Measurements from ENCODE around the gene TXLNG. TPM values are rescaled to one million over a fixed set of nuclear protein-coding genes. Genes with fewer than 3 reads are reported as not detected.

The TXLNG gene
- total and polyA plus RNA-seq, 2 of the 4 experiments (the other 2 are of a cell fraction), result 7.0 to 9.7 TPM

DNA sequence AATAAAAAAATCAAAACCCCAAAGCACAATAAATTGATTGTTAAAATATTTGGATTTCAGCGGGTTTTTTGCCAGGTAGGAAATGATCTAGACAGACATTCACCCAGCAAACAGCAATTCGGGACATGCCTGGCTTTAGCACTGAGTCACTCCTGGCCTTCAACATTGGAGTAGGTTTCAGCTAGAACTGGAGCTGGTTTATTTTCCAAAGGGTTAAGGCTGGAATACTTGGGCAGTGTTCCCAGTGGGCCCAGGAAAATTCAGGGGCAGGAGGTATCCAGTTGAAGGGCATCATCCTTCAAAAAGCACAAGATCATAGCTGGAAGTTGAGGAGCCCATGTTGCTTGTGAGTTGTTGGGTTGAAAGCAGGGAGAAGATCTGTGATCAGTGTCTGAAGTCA is 41.0 kb downstream of the TXLNG start:
- in situ Hi-C loops (cut with MboI; ENCODE audit: low sequenced_read_pairs), result loop anchor here (10.0 to 25.0 kb wide), 2 partner anchors 228 to 860 kb away; no protein-coding TSS in a partner anchor

More for the DNA sequence above, 41.0 kb downstream of the TXLNG start:
- Histone ChIP-seq H3K4me1 (ENCODE audit: control insufficient read depth, insufficient read depth, low read length) (peaks cover 15% of the 10 kb centered on the region), H3K4me3 (ENCODE audit: insufficient read depth, low read depth, low read length) (no peak overlapping the region), H2BK15ac (ENCODE audit: low read depth, low read length) (no peak overlapping the region), H3K4me2 (ENCODE audit: low read depth, low read length) (no peak overlapping the region), H3K27me3 (ENCODE audit: control insufficient read depth, insufficient read depth, low read length) (no peaks in the 10 kb centered on the region; the same call in 1 of the 2 replicates), H3K9me3 (ENCODE audit: control insufficient read depth, insufficient read depth, low read length) (no peaks in the 10 kb centered on the region), H4K8ac (ENCODE audit: low read depth in 2 of 2, low read length in 2 of 2) (no peak overlapping the region), H2AK5ac (ENCODE audit: low read depth, low read length) (no peak overlapping the region), H3K36me3 (ENCODE audit: control insufficient read depth, insufficient read depth, low read length) (peaks cover 7% of the 10 kb centered on the region), H2BK5ac (ENCODE audit: low read depth, low read length, poor library complexity, severe bottlenecking) (no peak overlapping the region), H3K18ac (ENCODE audit: low read depth, low read length) (no peak overlapping the region), H3K14ac (replicated peaks; ENCODE audit: low read depth, low read length) (no peak overlapping the region), H4K91ac (ENCODE audit: insufficient read depth, low read depth, low read length) (no peak overlapping the region), H2BK20ac (ENCODE audit: low read depth, low read length) (no peak overlapping the region), H3K27ac (ENCODE audit: insufficient read depth, low read length) (peak overlapping the region; percentile 54; the same call in 1 of the 2 replicates), H3K79me1 (ENCODE audit: low read depth in 1 of 2, low read length in 2 of 2) (peaks cover 0 to 7% of the 10 kb centered on the region in 2 experiments; a peak in 2 of 4 replicates), H3K9me1 (ENCODE audit: insufficient read depth, low read length) (peaks cover 6% of the 10 kb centered on the region; the same call in 1 of the 2 replicates), H3K4ac (ENCODE audit: low read depth, low read length) (peak overlapping the region; percentile 5; the same call in 1 of the 2 replicates), H4K5ac (ENCODE audit: low read depth, low read length) (no peak overlapping the region), H2AFZ (replicated peaks; ENCODE audit: low read length, poor library complexity) (no peak overlapping the region), H2AK9ac (replicated peaks; ENCODE audit: low read depth, low read length, poor library complexity) (no peak overlapping the region), H4K20me1 (ENCODE audit: insufficient read depth, low read length) (peaks cover 4% of the 10 kb centered on the region; the same call in 1 of the 2 replicates), H3K23ac (ENCODE audit: low read depth, low read length) (no peak overlapping the region), H3K56ac (ENCODE audit: extremely low read depth, insufficient read depth, low read length) (no peak overlapping the region), H3K9ac (ENCODE audit: low read depth, low read length) (no peak overlapping the region), H2BK120ac (ENCODE audit: low read depth, low read length) (peak overlapping the region; percentile 16; the same call in 1 of the 2 replicates)
- ATAC-seq (ENCODE audit: low read depth), result peak; percentile 49; the same call in 1 of the 2 replicates
- intact Hi-C loops (cut with micrococcal nuclease), result loop anchor here (5.0 kb wide), 3 partner anchors 40 to 760 kb away; no protein-coding TSS in a partner anchor
- POLR2A ChIA-PET (ENCODE audit: unreplicated experiment), result no interaction called here
- CTCF ChIA-PET, result interaction anchor here (1.0 to 3.4 kb wide), 3 partner anchors 56 to 219 kb away, joined by 3 to 14 read pairs (median 11); no protein-coding TSS in a partner anchor
- BruUV-seq (replicated peaks), result no TSS peak
- DNase-seq, result peak; percentile 65
- dilution Hi-C loops (cut with HindIII; ENCODE audit: low sequenced_read_pairs, unreplicated experiment), result no loop called here
- no CpG with 5 or more reads among the region's 2 CpGs for WGBS, 2 experiments (ENCODE audit: extremely low coverage in 2 of 2, insufficient read length in 1 of 2)
- TF ChIP-seq RAD21 (IDR thresholded peaks at IDR 0.05; ENCODE audit: low read length), result no peak
- TF ChIP-seq CEBPB (IDR thresholded peaks at IDR 0.05; ENCODE audit: low read depth, low read length), result no peak

All from IMR-90 (cell line).